Measurements from ENCODE around the gene PNMA1. TPM values are rescaled to one million over a fixed set of nuclear protein-coding genes. Genes with fewer than 3 reads are reported as not detected.

The PNMA1 gene
- total and polyA plus RNA-seq, 2 donors (not counting 1 experiment from before 2014, with no cell fraction given): 9.5 to 31.6 TPM

DNA sequence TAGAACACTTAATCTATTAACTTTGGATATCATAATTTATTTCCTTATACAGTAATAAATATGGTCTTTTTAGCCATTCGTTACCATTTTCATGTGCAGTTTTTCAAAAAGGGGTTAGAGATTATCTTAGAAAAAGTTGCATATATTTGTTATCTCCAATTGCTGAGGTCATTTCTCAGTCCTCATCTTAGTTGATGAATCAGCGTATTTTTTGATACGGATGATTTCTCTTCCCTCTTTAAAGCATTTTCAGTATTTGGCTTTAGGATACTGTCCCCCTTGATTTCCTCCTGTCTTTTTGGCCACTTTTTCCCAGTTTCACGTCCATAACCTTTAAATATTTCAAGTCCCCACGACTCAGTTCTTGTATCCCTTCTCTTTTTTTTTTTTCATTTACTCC, 47.6 kb downstream of the PNMA1 start:
- Mint-ChIP-seq H3K4me3 (no peak overlapping the region), H3K27me3 (no peaks in the 10 kb centered on the region), H3K9me3 (ENCODE audit: insufficient read depth) (no peaks in the 10 kb centered on the region), H3K27ac (no peak overlapping the region), H3K4me1 (no peaks in the 10 kb centered on the region)
- no peak overlapping the region for H3K9ac ChIP-seq (ENCODE audit: low read length)
- no peaks in the 10 kb centered on the region for H3K9me3 ChIP-seq (ENCODE audit: control extremely low read depth in 1 of 3, control insufficient read depth in 2 of 3, insufficient read depth in 1 of 3, low read length in 2 of 3)
- 83% methylated on average over 4 of the region's 5 CpGs for WGBS (ENCODE audit: insufficient coverage)
- H3K36me3 ChIP-seq (replicated peaks in 1 of 2; ENCODE audit: control extremely low read depth in 1 of 2, control insufficient read depth in 1 of 2, extremely low read depth in 1 of 2, insufficient read depth in 2 of 2, low read length in 1 of 2): no peaks in the 10 kb centered on the region
- CTCF ChIA-PET: no interaction called here
- no peak overlapping the region for H3K4me3 ChIP-seq (ENCODE audit: control extremely low read depth in 1 of 5, extremely low read depth in 1 of 5, insufficient read depth in 1 of 5, low read depth in 2 of 5, low read length in 4 of 5)
- DNase-seq (no peak), ATAC-seq (ENCODE audit: low read depth) (no peak)
- H2AFZ ChIP-seq (ENCODE audit: insufficient read depth, low read depth, low read length, poor library complexity, severe bottlenecking): no peak overlapping the region
- no peak overlapping the region for H3K27ac ChIP-seq (ENCODE audit: low read length in 2 of 2)
- TF ChIP-seq, protein P1, sequence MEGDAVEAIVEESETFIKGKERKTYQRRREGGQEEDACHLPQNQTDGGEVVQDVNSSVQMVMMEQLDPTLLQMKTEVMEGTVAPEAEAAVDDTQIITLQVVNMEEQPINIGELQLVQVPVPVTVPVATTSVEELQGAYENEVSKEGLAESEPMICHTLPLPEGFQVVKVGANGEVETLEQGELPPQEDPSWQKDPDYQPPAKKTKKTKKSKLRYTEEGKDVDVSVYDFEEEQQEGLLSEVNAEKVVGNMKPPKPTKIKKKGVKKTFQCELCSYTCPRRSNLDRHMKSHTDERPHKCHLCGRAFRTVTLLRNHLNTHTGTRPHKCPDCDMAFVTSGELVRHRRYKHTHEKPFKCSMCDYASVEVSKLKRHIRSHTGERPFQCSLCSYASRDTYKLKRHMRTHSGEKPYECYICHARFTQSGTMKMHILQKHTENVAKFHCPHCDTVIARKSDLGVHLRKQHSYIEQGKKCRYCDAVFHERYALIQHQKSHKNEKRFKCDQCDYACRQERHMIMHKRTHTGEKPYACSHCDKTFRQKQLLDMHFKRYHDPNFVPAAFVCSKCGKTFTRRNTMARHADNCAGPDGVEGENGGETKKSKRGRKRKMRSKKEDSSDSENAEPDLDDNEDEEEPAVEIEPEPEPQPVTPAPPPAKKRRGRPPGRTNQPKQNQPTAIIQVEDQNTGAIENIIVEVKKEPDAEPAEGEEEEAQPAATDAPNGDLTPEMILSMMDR (IDR thresholded peaks at IDR 0.05): no peak
- TF ChIP-seq EZH2 (IDR thresholded peaks at IDR 0.05; ENCODE audit: borderline replicate concordance, insufficient read depth, low read depth, low read length, poor library complexity, severe bottlenecking): no peak
- H3K4me1 ChIP-seq (ENCODE audit: control insufficient read depth in 2 of 2, insufficient read depth in 2 of 2, low read length in 2 of 2): no peaks in the 10 kb centered on the region
- H3K4me2 ChIP-seq (replicated peaks; ENCODE audit: low read depth, low read length, poor library complexity, severe bottlenecking): no peak overlapping the region
- H3K27me3 ChIP-seq (replicated peaks in 1 of 4; ENCODE audit: control extremely low read depth in 1 of 4, control insufficient read depth in 3 of 4, insufficient read depth in 4 of 4, low read length in 3 of 4): no peaks in the 10 kb centered on the region
- intact Hi-C loops (cut with micrococcal nuclease): no loop called here
- no peaks in the 10 kb centered on the region for H4K20me1 ChIP-seq (ENCODE audit: control insufficient read depth, insufficient read depth, low read length, poor library complexity, severe bottlenecking)
- POLR2A ChIA-PET: no interaction called here
- H3K79me2 ChIP-seq (ENCODE audit: control insufficient read depth, insufficient read depth, low read length): no peaks in the 10 kb centered on the region

DNA sequence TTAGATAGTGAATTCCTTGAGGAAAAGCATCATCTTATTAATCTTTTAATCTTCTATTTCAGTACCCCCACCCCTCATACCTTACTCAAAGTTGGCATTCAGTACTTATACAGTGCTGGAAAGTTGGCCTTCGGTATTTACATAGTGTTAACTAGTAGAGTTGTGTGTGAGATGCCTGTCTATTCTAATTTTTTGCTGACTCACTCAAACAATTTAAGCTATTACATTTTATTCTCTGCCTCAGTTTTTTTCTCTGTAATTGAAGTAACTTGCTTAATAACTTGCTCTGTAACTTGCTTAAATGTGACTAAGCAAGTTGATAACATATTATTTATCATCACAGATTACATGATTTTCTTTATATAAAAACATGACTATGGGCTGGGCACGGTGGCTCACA, 49.1 kb downstream of the PNMA1 start:
- no peak overlapping the region for H3K9ac ChIP-seq (ENCODE audit: low read length)
- Mint-ChIP-seq H3K4me1 (no peaks in the 10 kb centered on the region), H3K4me3 (no peak overlapping the region), H3K27me3 (no peaks in the 10 kb centered on the region), H3K27ac (no peak overlapping the region), H3K9me3 (ENCODE audit: insufficient read depth) (no peaks in the 10 kb centered on the region)
- H3K9me3 ChIP-seq (ENCODE audit: control extremely low read depth in 1 of 3, control insufficient read depth in 2 of 3, insufficient read depth in 1 of 3, low read length in 2 of 3): no peaks in the 10 kb centered on the region
- H3K79me2 ChIP-seq (ENCODE audit: control insufficient read depth, insufficient read depth, low read length): no peaks in the 10 kb centered on the region
- 100% methylated on average over 1 of the region's 2 CpGs for WGBS (ENCODE audit: insufficient coverage)
- H3K27me3 ChIP-seq (replicated peaks in 1 of 4; ENCODE audit: control extremely low read depth in 1 of 4, control insufficient read depth in 3 of 4, insufficient read depth in 4 of 4, low read length in 3 of 4): no peaks in the 10 kb centered on the region
- POLR2A ChIA-PET: no interaction called here
- CTCF ChIA-PET: no interaction called here
- no peak overlapping the region for H3K27ac ChIP-seq (ENCODE audit: low read length in 2 of 2)
- no peaks in the 10 kb centered on the region for H3K4me1 ChIP-seq (ENCODE audit: control insufficient read depth in 2 of 2, insufficient read depth in 2 of 2, low read length in 2 of 2)
- H3K4me3 ChIP-seq (ENCODE audit: control extremely low read depth in 1 of 5, extremely low read depth in 1 of 5, insufficient read depth in 1 of 5, low read depth in 2 of 5, low read length in 4 of 5): no peak overlapping the region
- TF ChIP-seq, protein P1 (IDR thresholded peaks at IDR 0.05): no peak
- H3K4me2 ChIP-seq (replicated peaks; ENCODE audit: low read depth, low read length, poor library complexity, severe bottlenecking): no peak overlapping the region
- H2AFZ ChIP-seq (ENCODE audit: insufficient read depth, low read depth, low read length, poor library complexity, severe bottlenecking): no peak overlapping the region
- H4K20me1 ChIP-seq (ENCODE audit: control insufficient read depth, insufficient read depth, low read length, poor library complexity, severe bottlenecking): no peaks in the 10 kb centered on the region
- intact Hi-C loops (cut with micrococcal nuclease): no loop called here
- DNase-seq (no peak), ATAC-seq (ENCODE audit: low read depth) (no peak)
- no peaks in the 10 kb centered on the region for H3K36me3 ChIP-seq (replicated peaks in 1 of 2; ENCODE audit: control extremely low read depth in 1 of 2, control insufficient read depth in 1 of 2, extremely low read depth in 1 of 2, insufficient read depth in 2 of 2, low read length in 1 of 2)
